Heart right ventricle (tissue), 16 donors: ENCODE data around the gene MIB1. TPM values are rescaled to one million over a fixed set of nuclear protein-coding genes. Genes with fewer than 3 reads are reported as not detected.

Experiments
- ATAC-seq, 8 donors: fragments of 200-7000 bp; cut with Tn5 transposase; one replicate each; pipeline ENCODE4 v1.9.1; 2020; ENCODE audit warnings: mild to moderate bottlenecking in 8 of 8, moderate library complexity in 8 of 8, moderate number of reproducible peaks in 1 of 8
- DNase-seq, 2 donors: peaks; one replicate each; pipeline ENCODE4 v3.0.0-alpha.2; 2020
- H3K27ac ChIP-seq, 10 donors: fragments of 200-600 bp; sonication (generic) in 2 of 10; one replicate each; pipeline versions ENCODE4 v1.5.0 to v1.8.0; 2020 to 2022; ENCODE audit warnings: mild to moderate bottlenecking in 3 of 10
- H3K27me3 ChIP-seq, 7 donors: fragments of 200-600 bp; one replicate each; pipeline ENCODE4 v1.8.0; 2021 to 2022; ENCODE audit warnings: mild to moderate bottlenecking in 2 of 7
- H3K36me3 ChIP-seq, 9 donors: fragments of 200-600 bp; sonication (generic) in 1 of 9; one replicate each; pipeline versions ENCODE4 v1.5.0 to v1.8.0; 2020 to 2022; ENCODE audit warnings: mild to moderate bottlenecking in 2 of 9
- H3K4me1 ChIP-seq, 9 donors: fragments of 200-600 bp; sonication (generic) in 1 of 9; one replicate each; pipeline versions ENCODE4 v1.5.0 to v1.8.0; 2020 to 2022; ENCODE audit warnings: mild to moderate bottlenecking in 4 of 9
- H3K4me3 ChIP-seq, 10 donors: fragments of 200-600 bp; sonication (generic) in 2 of 10; one replicate each; pipeline versions ENCODE4 v1.5.0 to v1.8.0; 2020 to 2022; ENCODE audit warnings: mild to moderate bottlenecking in 7 of 10, moderate library complexity in 2 of 10
- H3K9me3 ChIP-seq, 11 donors: fragments of 200-600 bp in 10 of 11; sonication (generic) in 2 of 11; one replicate each; pipeline versions ENCODE4 v1.5.0 to v1.8.0; 2013 to 2022; ENCODE audit warnings: mild to moderate bottlenecking in 2 of 11, control low read depth in 1 of 11, moderate library complexity in 1 of 11
- WGBS, 2 donors: extraction: QIAGEN DNeasy Blood & Tissue Kit; methylation state at CpG; one replicate each; pipeline ENCODE4 v1.1.7; 2013; ENCODE audit warnings: inconsistent platforms in 1 of 2; 5-methylcytosine and 5-hydroxymethylcytosine counted together
- intact Hi-C, 10 donors: fragments of 100-400 bp; cut with DNase I; formaldehyde crosslinking; loops; one replicate each; pipeline versions ENCODE4 v1.11.1 to v1.14.2; 2022
- polyA plus RNA-seq, 2 donors: library from polyadenylated mRNA; stranded (reverse); fragments of 200-250 nt; gene quantifications; one replicate each; pipeline ENCODE4 v1.2.3, GENCODE V29; 2013
- total RNA-seq, 10 donors: library from RNA; stranded (reverse); fragmentation: NEBNext Ultra II Directional in 3 of 10; extraction: Animal tissue kit (Norgen Biotek cat#: 25700) in 3 of 10; gene quantifications; one replicate each; pipeline versions ENCODE4 v1.2.1 to v1.2.4, GENCODE V29; 2021 to 2023
- TF ChIP-seq, protein P1 (sequence below), 9 donors: fragments of 200-600 bp; sonication (generic) in 2 of 9; IDR thresholded peaks; one replicate each; pipeline versions ENCODE4 v1.5.0 to v1.8.0; 2021 to 2022; ENCODE audit warnings: antibody characterized with exemption in 9 of 9, mild to moderate bottlenecking in 5 of 9, moderate library complexity in 1 of 9
- donor health status: Arrhythmogenic right ventricular cardiomyopathy.
- donor health status: ischemic (EF 13 %, LVEDD 7.1; RV severe dilation, severe dysfunction).
- donor health status: healthy with polysubstance abuse.
- donor health status: DM: no; HTN: yes; CAD: no.
- donor health status: DM: no; HTN: no; CAD: no.
- donor health status: ischemic (EF 25% LVEDD 6.9; RV normal size, moderate dysfunction).
- donor health status: ischemic (EF 25% LVEDD 5.7; RV mildly dilated, moderate dysfunction).
- donor health status: healthy.
- donor health status: DM: yes; HTN: yes; CAD: no.
- donor health status: Ischemic cardiomyopathy.
- donor health status: ischemic (EF 35%, LVEDD 5.7; RV mildly dilated, moderate dysfunction).
- donor health status: nonischemic (EF 11% LVEDD 7.7; RV severe dilation, severe dysfunction).
- donor health status: DM: yes; HTN: yes; CAD: no.
- donor health status: PGD.
- donor health status: ischemic (EF 29% LVEDD 5.4; RV normal size, mild dysfunction).
- donor health status: nonischemic (EF 23%, LVEDD 6.1; RV moderate dilation, normal function).

MIB1 gene
- total and polyA plus RNA-seq, 12 donors, result 3.7 to 32.2 (median 25.0) TPM

DNA sequence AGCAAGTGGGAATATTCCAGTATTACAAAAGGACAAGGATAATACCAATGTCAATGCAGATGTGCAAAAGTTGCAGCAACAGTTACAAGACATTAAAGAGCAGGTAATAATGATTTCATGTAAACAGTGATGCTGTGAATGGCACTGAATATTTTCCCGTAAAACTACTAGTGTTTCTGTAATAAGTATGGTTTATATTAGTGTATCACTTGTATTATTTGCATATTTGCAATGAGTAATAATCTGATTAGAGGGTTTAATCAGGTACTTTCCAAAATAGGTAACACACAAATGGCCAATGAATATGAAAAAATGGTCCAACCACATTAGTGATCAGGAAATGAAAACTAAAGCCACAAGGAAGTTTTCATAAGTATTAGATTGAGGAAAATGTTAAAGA, 118.0 kb downstream of the MIB1 start:
- no peak overlapping the region for H3K4me3 ChIP-seq
- ATAC-seq, result no peak
- peaks cover 0 to under 1% (median 0%) of the 10 kb centered on the region in 9 donors for H3K4me1 ChIP-seq
- peaks cover 0 to 94% (median 28%) of the 10 kb centered on the region in 9 donors for H3K36me3 ChIP-seq
- TF ChIP-seq, protein P1, sequence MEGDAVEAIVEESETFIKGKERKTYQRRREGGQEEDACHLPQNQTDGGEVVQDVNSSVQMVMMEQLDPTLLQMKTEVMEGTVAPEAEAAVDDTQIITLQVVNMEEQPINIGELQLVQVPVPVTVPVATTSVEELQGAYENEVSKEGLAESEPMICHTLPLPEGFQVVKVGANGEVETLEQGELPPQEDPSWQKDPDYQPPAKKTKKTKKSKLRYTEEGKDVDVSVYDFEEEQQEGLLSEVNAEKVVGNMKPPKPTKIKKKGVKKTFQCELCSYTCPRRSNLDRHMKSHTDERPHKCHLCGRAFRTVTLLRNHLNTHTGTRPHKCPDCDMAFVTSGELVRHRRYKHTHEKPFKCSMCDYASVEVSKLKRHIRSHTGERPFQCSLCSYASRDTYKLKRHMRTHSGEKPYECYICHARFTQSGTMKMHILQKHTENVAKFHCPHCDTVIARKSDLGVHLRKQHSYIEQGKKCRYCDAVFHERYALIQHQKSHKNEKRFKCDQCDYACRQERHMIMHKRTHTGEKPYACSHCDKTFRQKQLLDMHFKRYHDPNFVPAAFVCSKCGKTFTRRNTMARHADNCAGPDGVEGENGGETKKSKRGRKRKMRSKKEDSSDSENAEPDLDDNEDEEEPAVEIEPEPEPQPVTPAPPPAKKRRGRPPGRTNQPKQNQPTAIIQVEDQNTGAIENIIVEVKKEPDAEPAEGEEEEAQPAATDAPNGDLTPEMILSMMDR (IDR thresholded peaks at IDR 0.05), result no peak
- no peak overlapping the region for H3K27ac ChIP-seq
- intact Hi-C loops, result loop anchor here in 2 of 10 donors (10.0 kb wide), 2 partner anchors 244 to 374 kb away; partner anchors contain the start of gene SNRPD1 (in 1 of the 2)
- 93 to 98% methylated on average over 1 of the region's 1 CpG for WGBS, 2 donors
- no peaks in the 10 kb centered on the region for H3K9me3 ChIP-seq
- no peak for DNase-seq
- no peaks in the 10 kb centered on the region for H3K27me3 ChIP-seq

DNA sequence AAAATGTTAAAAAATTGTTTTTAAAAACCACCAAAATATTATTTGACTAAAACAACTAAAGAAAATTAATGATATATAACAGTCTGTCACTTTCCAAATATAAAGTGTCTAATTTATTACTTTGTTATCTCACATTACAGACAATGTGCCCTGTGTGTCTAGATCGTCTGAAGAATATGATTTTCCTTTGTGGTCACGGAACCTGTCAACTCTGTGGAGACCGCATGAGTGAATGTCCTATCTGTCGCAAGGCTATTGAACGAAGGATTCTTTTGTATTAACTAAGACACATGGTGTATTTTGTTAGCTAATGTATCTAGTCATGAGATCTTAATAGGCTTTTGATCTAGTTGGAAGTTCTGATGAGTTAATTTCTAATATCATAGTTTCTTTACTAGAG, 123.8 kb downstream of the MIB1 start:
- ATAC-seq, result no peak
- WGBS, 2 donors, result 96 to 97% methylated on average over 5 of the region's 5 CpGs
- no peak overlapping the region for H3K27ac ChIP-seq
- TF ChIP-seq, protein P1 (IDR thresholded peaks at IDR 0.05), result no peak
- no peak overlapping the region for H3K4me3 ChIP-seq
- DNase-seq, result no peak
- H3K27me3 ChIP-seq, result no peaks in the 10 kb centered on the region
- no peaks in the 10 kb centered on the region for H3K9me3 ChIP-seq
- intact Hi-C loops, result loop anchor here in 1 of 10 donors (10.0 kb wide), 1 partner anchor 240 kb away; no protein-coding TSS in a partner anchor
- H3K36me3 ChIP-seq, result peaks cover 0 to 88% (median 16%) of the 10 kb centered on the region in 9 donors
- no peaks in the 10 kb centered on the region for H3K4me1 ChIP-seq

DNA sequence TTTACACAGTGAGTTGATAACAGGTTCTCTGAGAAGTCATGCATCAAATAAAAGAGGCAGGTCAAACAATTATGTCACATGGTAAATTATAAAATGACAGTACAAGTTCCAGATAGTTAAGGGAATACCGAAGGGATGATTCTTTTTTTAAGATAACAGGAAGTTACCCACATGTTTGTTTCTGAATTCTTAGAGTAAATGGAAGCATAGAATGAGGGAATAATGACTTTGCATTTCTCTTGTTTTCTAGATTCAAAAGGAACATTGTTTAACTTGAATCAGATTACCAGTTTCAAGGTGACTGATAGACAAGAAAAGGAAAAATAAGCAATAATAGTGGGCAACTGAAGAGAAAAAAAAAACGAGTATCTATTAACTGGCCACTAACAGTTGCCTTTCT, 124.5 kb downstream of the MIB1 start:
- WGBS, 2 donors, result 82 to 87% methylated on average over 2 of the region's 2 CpGs
- DNase-seq, result no peak
- intact Hi-C loops, result loop anchor here in 1 of 10 donors (10.0 kb wide), 1 partner anchor 240 kb away; no protein-coding TSS in a partner anchor
- Histone ChIP-seq H3K27ac (no peak overlapping the region), H3K36me3 (peaks cover 0 to 82% (median 16%) of the 10 kb centered on the region in 9 donors), H3K9me3 (no peaks in the 10 kb centered on the region), H3K27me3 (no peaks in the 10 kb centered on the region), H3K4me1 (no peaks in the 10 kb centered on the region), H3K4me3 (no peak overlapping the region)
- no peak for ATAC-seq
- TF ChIP-seq, protein P1 (IDR thresholded peaks at IDR 0.05), result no peak

DNA sequence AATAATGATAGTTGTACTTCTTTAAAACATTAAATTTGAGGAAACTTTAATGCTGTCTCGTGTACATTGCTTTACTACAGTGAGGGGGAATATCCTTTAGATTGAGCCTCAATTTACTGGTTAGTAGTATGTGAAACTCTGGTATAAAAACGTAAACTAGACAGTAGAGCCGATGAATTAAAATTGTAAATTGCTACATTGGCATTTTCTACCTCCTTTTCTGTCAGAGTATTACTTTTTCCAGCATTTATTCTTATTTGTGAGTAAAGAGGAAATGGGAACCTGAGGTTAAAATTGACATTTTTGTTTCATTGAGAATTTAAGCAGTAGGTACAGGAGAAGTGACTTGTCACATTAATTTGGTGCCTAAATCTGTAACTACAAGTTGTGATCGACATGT, 128.2 kb downstream of the MIB1 start:
- TF ChIP-seq, protein P1 (IDR thresholded peaks at IDR 0.05), result no peak
- Histone ChIP-seq H3K4me1 (no peaks in the 10 kb centered on the region), H3K4me3 (no peak overlapping the region), H3K27ac (no peak overlapping the region), H3K36me3 (peaks cover 0 to 47% (median 16%) of the 10 kb centered on the region in 9 donors), H3K9me3 (no peaks in the 10 kb centered on the region), H3K27me3 (no peaks in the 10 kb centered on the region)
- DNase-seq, result no peak
- WGBS, 2 donors, result 92 to 93% methylated on average over 4 of the region's 4 CpGs
- intact Hi-C loops, result loop anchor here in 1 of 10 donors (10.0 kb wide), 1 partner anchor 244 kb away; no protein-coding TSS in a partner anchor
- no peak for ATAC-seq
